OCI-LY7 (cell line): ENCODE results near the gene PPM1L. TPM values are rescaled to one million over a fixed set of nuclear protein-coding genes. Genes with fewer than 3 reads are reported as not detected.

Experiments used
- BruUV-seq: library from RNA; stranded (reverse); fragments of 400-500 nt; replicated peaks from 2 replicates; lab custom pipeline; 2021; lab: Mats Ljungman, UMichigan
- CTCF ChIA-PET: fragments of 300-600 bp; sonication (Branson Sonifier 250); formaldehyde crosslinking; loops from one replicate; lab custom pipeline; 2022; ENCODE audit warnings: antibody characterized with exemption; ENCODE audit not compliant: unreplicated experiment; lab: Charles Lee
- POLR2A ChIA-PET: fragments of 300-600 bp; sonication (Branson Sonifier 250); formaldehyde crosslinking; loops from one replicate; lab custom pipeline; 2022; ENCODE audit warnings: antibody characterized with exemption; lab: Charles Lee
- DNase-seq: peaks from one replicate; pipeline ENCODE4 v3.0.0-alpha.2; 2015; ENCODE audit warnings: low spot score
- H2AFZ ChIP-seq: fragments of 200-600 bp; sonication (generic), shearing (Covaris generic); 2 replicates; pipeline ENCODE4 v1.6.1; 2014; ENCODE audit warnings: mild to moderate bottlenecking, antibody characterized with exemption, low read length, moderate library complexity
- H3K27ac ChIP-seq: fragments of 200-600 bp; sonication (generic); 2 replicates; pipeline ENCODE4 v1.5.1; 2014; ENCODE audit warnings: mixed run types, low read depth, mild to moderate bottlenecking, moderate library complexity, low read length, inconsistent platforms; ENCODE audit not compliant: poor library complexity, severe bottlenecking
- H3K36me3 ChIP-seq: fragments of 200-600 bp; sonication (generic); 2 replicates; pipeline ENCODE4 v1.6.1; 2014; ENCODE audit warnings: mild to moderate bottlenecking, antibody characterized with exemption, low read length, moderate library complexity, mixed read lengths; ENCODE audit not compliant: insufficient read depth
- H3K4me1 ChIP-seq: fragments of 200-600 bp; sonication (generic); 2 replicates; pipeline ENCODE4 v1.5.1; 2014; ENCODE audit warnings: mild to moderate bottlenecking, low read length; ENCODE audit not compliant: insufficient read depth, poor library complexity, severe bottlenecking
- H3K4me2 ChIP-seq: fragments of 200-600 bp; sonication (generic); 2 replicates; pipeline ENCODE4 v1.6.1; 2014; ENCODE audit warnings: mild to moderate bottlenecking, low read length
- H3K4me3 ChIP-seq: fragments of 200-600 bp; sonication (generic); 2 replicates; pipeline ENCODE4 v1.5.1; 2014; ENCODE audit warnings: mild to moderate bottlenecking, low read depth, low read length; ENCODE audit not compliant: poor library complexity, severe bottlenecking
- H3K79me2 ChIP-seq: fragments of 200-600 bp; sonication (generic); 2 replicates; pipeline ENCODE4 v1.6.1; 2016; ENCODE audit warnings: low read depth, mild to moderate bottlenecking, low read length, moderate library complexity, mixed read lengths; ENCODE audit not compliant: insufficient read depth
- H3K9me2 ChIP-seq: fragments of 200-600 bp; sonication (generic); 2 replicates; pipeline ENCODE4 v1.6.1; 2016; ENCODE audit warnings: mild to moderate bottlenecking, low read length, mixed read lengths; ENCODE audit not compliant: insufficient read depth
- H3K9me3 ChIP-seq: fragments of 200-600 bp; sonication (generic); 2 replicates; pipeline ENCODE4 v1.6.1; 2014; ENCODE audit warnings: mild to moderate bottlenecking, mixed run types, low read length, mixed read lengths
- H4K20me1 ChIP-seq: fragments of 200-600 bp; sonication (generic); 2 replicates; pipeline ENCODE4 v1.6.1; 2014; ENCODE audit warnings: mild to moderate bottlenecking, antibody characterized with exemption, low read length, moderate library complexity, mixed read lengths; ENCODE audit not compliant: insufficient read depth
- CTCF ChIP-seq: fragments of 200-600 bp; sonication (generic); conservative IDR thresholded peaks from 2 replicates; pipeline ENCODE4 v1.5.1; 2014; ENCODE audit warnings: mild to moderate bottlenecking, antibody characterized with exemption, low read length, moderate library complexity, mixed read lengths
- EZH2phosphoT487 ChIP-seq: fragments of 200-600 bp; sonication (generic); IDR thresholded peaks from 2 replicates; pipeline ENCODE4 v1.6.1; 2018; ENCODE audit warnings: low read depth, borderline replicate concordance, mild to moderate bottlenecking, mixed run types, antibody characterized with exemption, low read length, moderate library complexity, mixed read lengths
- intact Hi-C: fragments of 100-400 bp; cut with micrococcal nuclease; formaldehyde crosslinking; loops from one replicate; pipeline ENCODE4 v1.10.0; 2022; ENCODE audit not compliant: unreplicated experiment
- total RNA-seq, 2 experiments: library from RNA; depleted of rRNA in 1 of 2; stranded (reverse); fragments of >200 nt in 1 of 2; shearing (Covaris generic) in 1 of 2; gene quantifications; 2 replicates each; pipeline ENCODE4 v1.2.3, GENCODE V29; 2014 to 2022

Gene PPM1L
- total RNA-seq, 2 experiments from 2014 or later, result 10.3 to 14.7 TPM

- Histone ChIP-seq H3K27ac (no peak overlapping the region), H3K4me3 (no peak overlapping the region), H3K4me2 (no peak overlapping the region), H3K9me3 (no peaks in the 10 kb centered on the region), H2AFZ (no peak overlapping the region), H3K36me3 (no peaks in the 10 kb centered on the region), H3K79me2 (no peaks in the 10 kb centered on the region), H3K9me2 (no peaks in the 10 kb centered on the region), H3K4me1 (no peaks in the 10 kb centered on the region), H4K20me1 (no peaks in the 10 kb centered on the region)
- CTCF ChIA-PET, result no interaction called here
- BruUV-seq, result no TSS peak
- no peak for DNase-seq
- TF ChIP-seq EZH2phosphoT487 (no peak), CTCF (no peak)
- intact Hi-C loops, result no loop called here
- POLR2A ChIA-PET, result no interaction called here
Measured at GRCh38 chr3:160735826-160736225, 20.2 kb upstream of the PPM1L start.

- H2AFZ ChIP-seq, result no peak overlapping the region
- no peak overlapping the region for H3K4me2 ChIP-seq
- H3K4me1 ChIP-seq, result no peaks in the 10 kb centered on the region
- no peaks in the 10 kb centered on the region for H3K9me2 ChIP-seq
- H3K79me2 ChIP-seq, result no peaks in the 10 kb centered on the region
- ChIA-PET POLR2A (interaction anchor here (0.7 kb wide), 1 partner anchor 743 kb away, joined by 3 read pairs; no protein-coding TSS in a partner anchor), CTCF (no interaction called here)
- no peaks in the 10 kb centered on the region for H4K20me1 ChIP-seq
- no peaks in the 10 kb centered on the region for H3K36me3 ChIP-seq
- DNase-seq, result no peak
- no peaks in the 10 kb centered on the region for H3K9me3 ChIP-seq
- intact Hi-C loops, result no loop called here
- H3K4me3 ChIP-seq, result no peak overlapping the region
- no peak for TF ChIP-seq EZH2phosphoT487
- no peak for TF ChIP-seq CTCF
- no peak overlapping the region for H3K27ac ChIP-seq
- BruUV-seq, result no TSS peak
Measured at GRCh38 chr3:160738048-160738447, 18.0 kb upstream of the PPM1L start.

- no peak overlapping the region for H3K27ac ChIP-seq
- H3K4me1 ChIP-seq, result no peaks in the 10 kb centered on the region
- intact Hi-C loops, result no loop called here
- H3K79me2 ChIP-seq, result no peaks in the 10 kb centered on the region
- no peak overlapping the region for H2AFZ ChIP-seq
- no TSS peak for BruUV-seq
- POLR2A ChIA-PET, result no interaction called here
- DNase-seq, result no peak
- no peak for TF ChIP-seq CTCF
- TF ChIP-seq EZH2phosphoT487, result no peak
- H3K9me3 ChIP-seq, result no peaks in the 10 kb centered on the region
- H3K4me2 ChIP-seq, result no peak overlapping the region
- H3K9me2 ChIP-seq, result no peaks in the 10 kb centered on the region
- H3K4me3 ChIP-seq, result no peak overlapping the region
- H4K20me1 ChIP-seq, result no peaks in the 10 kb centered on the region
- CTCF ChIA-PET, result no interaction called here
- no peaks in the 10 kb centered on the region for H3K36me3 ChIP-seq
Measured at GRCh38 chr3:160739079-160739478, 17.0 kb upstream of the PPM1L start.
